K562 (cell line): ENCODE measurements around the gene IL27RA. TPM values are rescaled to one million over a fixed set of nuclear protein-coding genes. Genes with fewer than 3 reads are reported as not detected.

Source experiments
- CTCF ChIP-seq, 3 experiments: IDR thresholded peaks in 2 of 3; conservative IDR thresholded peaks in 1 of 3; 2 replicates each; pipeline ENCODE4 v1.5.1; 2011 to 2012; ENCODE audit warnings: low read length in 3 of 3, mild to moderate bottlenecking in 3 of 3, control low read depth in 2 of 3, improper control_type of control experiment in 1 of 3, inconsistent platforms in 1 of 3, low read depth in 1 of 3, mixed read lengths in 1 of 3, moderate library complexity in 1 of 3; ENCODE audit not compliant: insufficient read depth in 2 of 3
- E2F8 ChIP-seq: fragments of 450-650 bp; IDR thresholded peaks from 2 replicates; pipeline ENCODE4 v1.7.1; 2018; ENCODE audit warnings: mild to moderate bottlenecking, low read depth; ENCODE audit not compliant: partially characterized antibody
- FOXP4 ChIP-seq: sonication (generic); formaldehyde crosslinking; IDR thresholded peaks from 2 replicates; pipeline ENCODE4 v1.8.0; 2022; ENCODE audit warnings: mild to moderate bottlenecking, missing genetic modification reagents, borderline replicate concordance
- HNRNPLL ChIP-seq: fragments of 200-400 bp; formaldehyde crosslinking; IDR thresholded peaks from 2 replicates; pipeline ENCODE4 v1.6.1; 2017; ENCODE audit warnings: low read length, low read depth, mild to moderate bottlenecking; ENCODE audit not compliant: poor library complexity, severe bottlenecking
- HOXB6 ChIP-seq: fragments of 250-450 bp; sonication (Bioruptor Pico); IDR thresholded peaks from 2 replicates; pipeline ENCODE4 v1.5.1; 2022; ENCODE audit warnings: mild to moderate bottlenecking, borderline replicate concordance
- MLLT1 ChIP-seq, 2 experiments: fragments of 450-650 bp; IDR thresholded peaks; 2 replicates each; pipeline ENCODE4 v1.6.1; 2016
- NCOR1 ChIP-seq: fragments of 450-650 bp; IDR thresholded peaks from 2 replicates; pipeline ENCODE4 v1.6.1; 2016; ENCODE audit warnings: mild to moderate bottlenecking, moderate library complexity
- NR0B1 ChIP-seq: fragments of 450-650 bp; IDR thresholded peaks from one replicate; pipeline ENCODE4 v1.6.1; 2018; ENCODE audit warnings: mild to moderate bottlenecking, moderate library complexity; ENCODE audit not compliant: partially characterized antibody
- PREB ChIP-seq: sonication (generic); formaldehyde crosslinking; IDR thresholded peaks from 2 replicates; pipeline ENCODE4 v1.8.1; 2023; ENCODE audit warnings: mild to moderate bottlenecking, missing genetic modification reagents
- RUNX1 ChIP-seq: sonication (generic); IDR thresholded peaks from 2 replicates; pipeline ENCODE4 v1.6.1; 2016; ENCODE audit warnings: antibody characterized with exemption, low read depth
- TAF1 ChIP-seq: IDR thresholded peaks from 2 replicates; pipeline ENCODE4 v1.6.1; 2011; ENCODE audit warnings: mild to moderate bottlenecking, low read length, moderate library complexity; ENCODE audit not compliant: insufficient read depth, control insufficient read depth, severe bottlenecking; ENCODE audit errors: extremely low read depth
- ZKSCAN1 ChIP-seq: fragments of 150-350 bp; IDR thresholded peaks from 2 replicates; pipeline ENCODE4 v1.6.1; 2016; ENCODE audit warnings: low read depth, low read length
- ZNF124 ChIP-seq: sonication (generic); formaldehyde crosslinking; IDR thresholded peaks from 2 replicates; pipeline ENCODE4 v1.8.1; 2022; ENCODE audit warnings: missing genetic modification reagents
- polyA plus RNA-seq, 8 experiments: library from polyadenylated mRNA; depleted of rRNA in 4 of 8; stranded (reverse) in 5 of 8; unstranded in 3 of 8; fragments of >200 nt; fragmentation: Nextera tagmentation in 2 of 8; fragmentation: Illumina TruSeq in 1 of 8; extraction: Ambion mirVana in 2 of 8; extraction: Trizol in 1 of 8; gene quantifications; 2 replicates each; pipeline versions ENCODE4 v1.2.1 to v1.2.3, GENCODE V29; 2011 to 2014; ENCODE audit warnings: inconsistent platforms in 1 of 8, missing spikeins in 1 of 8
- total RNA-seq, 7 experiments: library from RNA; depleted of rRNA in 6 of 7; stranded (reverse); fragments of >200 nt in 6 of 7; fragmentation: Illumina TruSeq in 2 of 7; extraction: Trizol in 2 of 7; gene quantifications; 2 replicates each; pipeline versions ENCODE4 v1.2.1 to v1.2.3, GENCODE V29; 2011 to 2021; ENCODE audit warnings: low replicate concordance in 1 of 7
- TF ChIP-seq, protein P1 (sequence below): sonication (generic); formaldehyde crosslinking; IDR thresholded peaks from 2 replicates; pipeline ENCODE4 v1.8.1; 2023; ENCODE audit warnings: mild to moderate bottlenecking, missing genetic modification reagents, moderate library complexity

The IL27RA gene
- total and polyA plus RNA-seq, 9 of the 15 experiments (the other 6 are each of a cell fraction or from before 2014, with no cell fraction given) = 1.9 to 15.9 (median 12.0) TPM

DNA sequence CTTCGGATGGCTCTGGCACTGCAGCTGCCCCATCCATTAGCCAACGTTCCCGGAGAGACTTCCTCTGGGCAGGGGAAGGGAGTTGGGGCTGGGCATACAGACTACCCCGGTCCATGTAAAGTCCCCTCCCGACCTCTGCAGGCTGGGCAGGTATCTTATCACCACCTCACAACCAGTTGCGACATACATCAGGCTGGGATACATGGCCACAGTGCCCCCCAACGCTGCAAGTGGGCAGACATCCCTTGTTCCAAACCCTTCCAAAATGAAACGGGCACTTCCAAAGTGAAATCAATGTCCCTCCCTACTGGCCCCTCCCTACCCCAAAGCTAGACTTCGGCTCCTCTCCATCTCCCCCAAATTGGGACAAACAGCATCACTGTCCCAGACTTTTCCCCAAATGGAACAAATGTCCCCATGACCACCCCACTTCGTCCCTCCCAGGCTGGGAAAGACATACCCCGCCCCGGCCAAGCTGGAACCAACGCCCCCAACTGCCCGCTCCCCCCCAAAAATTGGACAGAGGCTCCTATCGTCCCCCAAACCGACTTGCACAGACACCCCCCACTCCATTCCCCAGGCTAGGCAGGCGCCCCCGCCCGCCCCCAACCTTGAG, 25.3 kb downstream of the IL27RA start (continued):
- peak in 1 of 3 experiments; percentile 23; a peak in 1 of 6 replicates for TF ChIP-seq CTCF (IDR thresholded peaks at IDR 0.05 in 2 of 3, conservative IDR thresholded peaks at IDR 0.05 in 1 of 3; ENCODE audit: insufficient read depth in 2 of 3, low read depth in 1 of 3, low read length in 3 of 3)
- 0 out of 2 replicates have a peak, but pooled peaks have one; percentile 36 for TF ChIP-seq RUNX1
- TF ChIP-seq, protein P1, sequence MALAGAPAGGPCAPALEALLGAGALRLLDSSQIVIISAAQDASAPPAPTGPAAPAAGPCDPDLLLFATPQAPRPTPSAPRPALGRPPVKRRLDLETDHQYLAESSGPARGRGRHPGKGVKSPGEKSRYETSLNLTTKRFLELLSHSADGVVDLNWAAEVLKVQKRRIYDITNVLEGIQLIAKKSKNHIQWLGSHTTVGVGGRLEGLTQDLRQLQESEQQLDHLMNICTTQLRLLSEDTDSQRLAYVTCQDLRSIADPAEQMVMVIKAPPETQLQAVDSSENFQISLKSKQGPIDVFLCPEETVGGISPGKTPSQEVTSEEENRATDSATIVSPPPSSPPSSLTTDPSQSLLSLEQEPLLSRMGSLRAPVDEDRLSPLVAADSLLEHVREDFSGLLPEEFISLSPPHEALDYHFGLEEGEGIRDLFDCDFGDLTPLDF (CRISPR knock-in tag) = no peak
- no peak for TF ChIP-seq TAF1
- TF ChIP-seq FOXP4 (CRISPR knock-in tag) = no peak
- TF ChIP-seq HOXB6 = no peak
- no peak for TF ChIP-seq PREB (CRISPR knock-in tag)
- TF ChIP-seq HNRNPLL = no peak
- TF ChIP-seq ZKSCAN1 = no peak
- no peak for TF ChIP-seq ZNF124 (CRISPR knock-in tag)
- TF ChIP-seq NR0B1 = no peak
- TF ChIP-seq MLLT1 (IDR thresholded peaks at IDR 0.05) = no peak
- no peak for TF ChIP-seq E2F8
- TF ChIP-seq NCOR1 = no peak
